Activated CD8-positive, alpha-beta T cell treated with anti-CD3 and anti-CD28 coated beads for 36 hours (primary cell): ENCODE data around the gene FKBP8. TPM values are rescaled to one million over a fixed set of nuclear protein-coding genes. Genes with fewer than 3 reads are reported as not detected.

ENCODE experiments used
- ATAC-seq: fragments of 200-7000 bp; cut with Tn5 transposase; one replicate; pipeline ENCODE4 v1.10.0; 2021; ENCODE audit warnings: mild to moderate bottlenecking, moderate library complexity
- CTCF ChIA-PET: fragments of 350-600 bp; sonication (Branson Sonifier 250); formaldehyde crosslinking; loops from one replicate; lab custom pipeline; 2021; ENCODE audit warnings: antibody characterized with exemption; lab: Charles Lee
- POLR2A ChIA-PET: fragments of 350-600 bp; sonication (Branson Sonifier 250); formaldehyde crosslinking; loops from one replicate; lab custom pipeline; 2021; ENCODE audit warnings: antibody characterized with exemption; lab: Charles Lee
- DNase-seq: peaks from one replicate; pipeline ENCODE4 v3.0.0-alpha.2; 2020
- H3K27ac Mint-ChIP-seq: one replicate; pipeline ENCODE4 v1.8.0; 2021; ENCODE audit warnings: mild to moderate bottlenecking, mixed read lengths
- H3K27me3 Mint-ChIP-seq: one replicate; pipeline ENCODE4 v1.8.0; 2021; ENCODE audit warnings: mixed read lengths
- H3K36me3 Mint-ChIP-seq: one replicate; pipeline ENCODE4 v1.8.0; 2021; ENCODE audit warnings: low read depth, mixed read lengths
- H3K4me1 Mint-ChIP-seq: one replicate; pipeline ENCODE4 v1.8.0; 2021; ENCODE audit warnings: low read depth, mixed read lengths
- H3K4me3 Mint-ChIP-seq: one replicate; pipeline ENCODE4 v1.8.0; 2021; ENCODE audit warnings: mild to moderate bottlenecking, moderate library complexity, mixed read lengths
- H3K9me3 Mint-ChIP-seq: one replicate; pipeline ENCODE4 v1.8.0; 2021; ENCODE audit warnings: mixed read lengths
- intact Hi-C: fragments of 100-400 bp; cut with micrococcal nuclease; formaldehyde crosslinking; loops from one replicate; pipeline ENCODE4 v1.10.0; 2022
- total RNA-seq, 2 experiments: library from RNA; stranded (reverse); gene quantifications; one replicate each; pipeline ENCODE4 v1.2.3, GENCODE V29; 2021
- TF ChIP-seq, protein P1 (sequence below): fragments of 200-600 bp; IDR thresholded peaks from one replicate; pipeline ENCODE4 v1.8.0; 2022; ENCODE audit warnings: antibody characterized with exemption, mild to moderate bottlenecking

The FKBP8 gene
- total RNA-seq, 2 experiments from 2014 or later, result 216 to 220 TPM

DNA sequence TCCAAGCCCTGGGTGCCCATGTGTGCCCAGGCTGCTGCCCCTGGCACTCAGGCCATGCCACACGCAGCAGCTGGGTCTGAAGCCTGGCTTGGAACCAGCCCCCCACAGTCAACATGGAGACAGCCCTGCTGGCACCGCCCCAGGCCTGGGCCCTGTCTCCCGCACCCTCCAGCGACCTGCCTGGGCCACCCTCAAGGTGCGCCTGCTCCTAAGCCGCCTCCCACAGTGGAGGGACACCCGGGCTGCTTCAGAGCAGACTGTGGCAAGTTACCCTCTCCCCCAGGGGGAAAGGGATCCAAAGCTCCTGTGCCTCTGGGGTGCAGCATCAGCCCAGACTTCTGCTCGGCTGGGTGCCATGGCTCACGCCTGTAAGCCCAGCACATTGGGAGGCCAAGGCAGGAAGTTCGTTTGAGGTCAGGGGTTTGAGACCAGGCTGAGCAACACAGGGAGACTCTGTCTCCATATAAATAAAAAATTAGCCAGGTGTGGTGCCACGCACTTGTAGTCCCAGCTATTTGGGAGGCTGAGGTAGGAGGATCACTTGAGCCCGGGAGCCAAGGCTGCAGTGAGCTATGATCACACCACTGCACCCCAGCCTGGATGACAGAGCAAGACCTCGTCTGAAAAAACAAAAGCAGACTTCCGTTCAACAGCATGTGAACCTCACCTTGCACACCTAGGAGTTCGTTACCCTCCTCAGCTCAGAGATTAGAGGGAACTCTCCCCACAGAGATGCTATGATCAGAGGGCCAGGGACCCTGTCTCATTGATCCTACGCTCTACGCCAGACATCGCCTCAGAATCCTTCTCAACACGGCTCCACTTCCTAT, 37.1 kb downstream of the FKBP8 start:
- no peak overlapping the region for H3K4me3 Mint-ChIP-seq
- intact Hi-C loops, result no loop called here
- peak overlapping the region; percentile 84 for H3K27ac Mint-ChIP-seq
- ChIA-PET POLR2A (interaction anchor here (0.7 to 3.3 kb wide), 7 partner anchors 10 to 83 kb away, joined by 3 to 12 read pairs (median 3); partner anchors contain the start of gene FKBP8), CTCF (interaction anchor here (1.2 to 11.8 kb wide), 9 partner anchors 10 to 343 kb away, joined by 3 to 97 read pairs (median 5); partner anchors contain the start of gene ELL)
- H3K9me3 Mint-ChIP-seq, result no peaks in the 10 kb centered on the region
- DNase-seq (no peak), ATAC-seq (peak; percentile 34)
- H3K27me3 Mint-ChIP-seq, result no peaks in the 10 kb centered on the region
- no peaks in the 10 kb centered on the region for H3K36me3 Mint-ChIP-seq
- TF ChIP-seq, protein P1, sequence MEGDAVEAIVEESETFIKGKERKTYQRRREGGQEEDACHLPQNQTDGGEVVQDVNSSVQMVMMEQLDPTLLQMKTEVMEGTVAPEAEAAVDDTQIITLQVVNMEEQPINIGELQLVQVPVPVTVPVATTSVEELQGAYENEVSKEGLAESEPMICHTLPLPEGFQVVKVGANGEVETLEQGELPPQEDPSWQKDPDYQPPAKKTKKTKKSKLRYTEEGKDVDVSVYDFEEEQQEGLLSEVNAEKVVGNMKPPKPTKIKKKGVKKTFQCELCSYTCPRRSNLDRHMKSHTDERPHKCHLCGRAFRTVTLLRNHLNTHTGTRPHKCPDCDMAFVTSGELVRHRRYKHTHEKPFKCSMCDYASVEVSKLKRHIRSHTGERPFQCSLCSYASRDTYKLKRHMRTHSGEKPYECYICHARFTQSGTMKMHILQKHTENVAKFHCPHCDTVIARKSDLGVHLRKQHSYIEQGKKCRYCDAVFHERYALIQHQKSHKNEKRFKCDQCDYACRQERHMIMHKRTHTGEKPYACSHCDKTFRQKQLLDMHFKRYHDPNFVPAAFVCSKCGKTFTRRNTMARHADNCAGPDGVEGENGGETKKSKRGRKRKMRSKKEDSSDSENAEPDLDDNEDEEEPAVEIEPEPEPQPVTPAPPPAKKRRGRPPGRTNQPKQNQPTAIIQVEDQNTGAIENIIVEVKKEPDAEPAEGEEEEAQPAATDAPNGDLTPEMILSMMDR, result no peak
- peaks cover 82% of the 10 kb centered on the region for H3K4me1 Mint-ChIP-seq

DNA sequence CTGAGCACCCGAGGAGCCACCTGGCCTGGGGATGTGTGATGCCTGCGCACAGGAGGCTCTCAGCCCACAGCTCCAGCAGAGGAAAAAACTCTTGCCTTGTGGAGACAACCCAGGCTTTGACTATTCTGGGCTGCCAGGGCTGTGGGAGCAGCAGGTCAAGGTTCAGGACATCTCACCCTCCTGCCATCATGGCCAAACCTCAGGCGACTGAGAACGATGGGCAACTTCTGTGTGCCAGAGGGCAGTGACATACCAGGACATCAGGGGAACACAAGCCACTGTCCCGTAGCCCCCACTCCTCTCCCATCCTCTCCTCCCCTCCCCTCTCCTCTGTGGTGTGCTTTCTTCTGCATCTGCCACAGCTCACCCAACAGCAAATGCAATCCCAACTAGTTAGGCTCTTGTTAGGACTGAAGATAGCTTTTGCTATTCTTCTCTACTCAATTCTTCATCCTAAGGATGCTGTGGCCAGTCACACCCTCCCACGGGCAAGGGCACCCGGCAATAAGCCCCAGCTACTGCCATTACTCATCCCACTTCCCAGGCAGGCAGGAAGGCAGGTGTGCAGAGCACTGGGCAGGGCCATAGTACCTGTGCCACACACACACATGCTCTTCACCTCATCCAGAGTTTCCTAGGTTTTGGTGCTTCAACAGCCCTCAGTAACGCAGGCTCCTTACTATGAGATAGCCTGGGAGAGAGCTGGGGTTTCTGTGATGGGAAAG, 38.3 kb downstream of the FKBP8 start:
- Mint-ChIP-seq H3K36me3 (no peaks in the 10 kb centered on the region), H3K27me3 (no peaks in the 10 kb centered on the region), H3K4me3 (no peak overlapping the region), H3K4me1 (peaks cover 91% of the 10 kb centered on the region), H3K27ac (peak overlapping the region; percentile 41), H3K9me3 (no peaks in the 10 kb centered on the region)
- TF ChIP-seq, protein P1, result no peak
- POLR2A ChIA-PET, result interaction anchor here (0.6 to 3.3 kb wide), 6 partner anchors 9 to 161 kb away, joined by 3 to 12 read pairs (median 4); no protein-coding TSS in a partner anchor
- CTCF ChIA-PET, result interaction anchor here (1.0 to 11.8 kb wide), 6 partner anchors 9 to 84 kb away, joined by 3 to 97 read pairs (median 9); partner anchors contain the start of gene ELL
- peak; percentile 51 for DNase-seq
- peak; percentile 42 for ATAC-seq
- intact Hi-C loops, result no loop called here

DNA sequence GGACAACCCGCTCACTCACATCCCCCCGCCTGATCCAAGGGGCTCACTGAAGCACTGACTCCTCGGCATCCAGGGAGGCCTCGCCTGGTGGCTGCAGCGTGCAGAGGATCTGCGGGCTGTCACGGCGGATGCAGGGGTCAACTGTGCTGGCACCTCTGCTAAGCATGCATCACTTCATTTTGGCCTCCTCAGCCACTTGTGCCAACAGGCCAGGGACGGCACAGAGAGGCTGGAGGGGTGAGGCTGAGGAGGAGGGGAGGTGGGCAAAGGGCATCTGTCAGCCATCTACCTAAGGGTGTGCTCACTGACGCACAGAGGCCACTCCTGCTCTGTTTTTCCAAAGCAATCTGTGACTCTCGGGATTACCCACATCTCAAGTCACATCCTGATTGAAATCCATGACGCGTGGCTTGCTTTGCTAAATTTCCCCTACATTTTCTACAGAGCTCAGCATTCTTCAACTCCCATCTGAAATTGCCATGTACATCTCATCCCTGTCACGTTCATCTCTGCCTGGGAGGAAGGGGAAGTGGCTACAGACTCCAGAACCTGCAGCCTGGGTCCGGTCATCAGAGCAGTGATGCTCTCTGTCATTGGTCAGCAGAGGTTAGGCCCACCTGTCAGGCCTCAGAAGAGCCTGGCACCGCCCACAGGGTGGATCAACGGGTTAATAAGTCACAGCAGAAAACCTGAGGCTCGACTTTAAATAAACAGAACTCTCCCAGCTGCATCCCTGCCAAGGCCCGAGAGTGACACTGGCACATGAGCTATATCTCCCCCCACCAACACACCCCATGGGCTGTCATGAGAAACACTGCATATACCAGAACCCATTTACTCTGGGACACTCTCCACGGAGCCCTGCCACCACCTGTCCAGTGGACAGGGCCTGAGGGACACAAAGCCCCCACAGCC, 39.1 kb downstream of the FKBP8 start:
- DNase-seq, result no peak
- Mint-ChIP-seq H3K4me3 (no peak overlapping the region), H3K27me3 (no peaks in the 10 kb centered on the region), H3K27ac (peak overlapping the region; percentile 36), H3K36me3 (no peaks in the 10 kb centered on the region), H3K9me3 (no peaks in the 10 kb centered on the region), H3K4me1 (peaks cover 91% of the 10 kb centered on the region)
- ATAC-seq, result no peak
- POLR2A ChIA-PET, result interaction anchor here (0.6 to 3.3 kb wide), 5 partner anchors 8 to 162 kb away, joined by 3 to 12 read pairs (median 3); no protein-coding TSS in a partner anchor
- TF ChIP-seq, protein P1, result no peak
- CTCF ChIA-PET, result interaction anchor here (1.0 to 11.8 kb wide), 4 partner anchors 8 to 26 kb away, joined by 3 to 97 read pairs (median 8); partner anchors contain the start of gene ELL
- intact Hi-C loops, result no loop called here

DNA sequence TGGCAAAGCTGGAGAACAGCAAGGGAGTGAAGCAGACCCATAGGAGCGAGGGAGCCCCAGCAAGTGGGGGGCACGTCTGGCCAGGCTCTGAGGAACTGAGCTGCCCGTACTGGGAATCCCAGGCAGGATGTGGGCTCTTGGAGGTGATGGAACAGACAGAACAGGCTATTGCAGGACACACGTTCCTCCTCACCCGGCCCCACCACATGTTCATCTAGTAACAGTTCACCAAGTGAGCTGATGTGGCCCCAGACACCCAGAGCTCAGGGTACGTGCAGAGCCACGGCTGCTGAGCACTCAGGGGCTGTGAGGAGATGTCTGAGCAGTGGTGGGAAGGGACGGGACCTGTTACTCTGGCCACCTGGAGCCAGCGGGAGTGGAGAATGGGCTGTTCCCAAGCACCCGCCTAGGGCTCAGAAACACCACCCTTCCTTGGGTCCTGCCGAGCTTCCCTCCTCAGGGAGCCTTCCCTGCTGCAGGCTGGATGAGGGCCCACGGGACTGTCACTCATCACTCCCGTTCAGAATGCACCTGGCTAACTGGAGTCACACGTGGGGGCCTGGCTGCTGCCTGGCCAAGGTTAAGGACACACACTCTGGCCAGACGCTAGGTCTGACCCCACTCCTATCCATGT, 39.9 kb downstream of the FKBP8 start:
- TF ChIP-seq, protein P1, result no peak
- H3K4me1 Mint-ChIP-seq, result peaks cover 91% of the 10 kb centered on the region
- intact Hi-C loops, result no loop called here
- ATAC-seq (no peak), DNase-seq (no peak)
- H3K27me3 Mint-ChIP-seq, result no peaks in the 10 kb centered on the region
- ChIA-PET CTCF (interaction anchor here (0.9 to 11.8 kb wide), 6 partner anchors 12 to 84 kb away, joined by 3 to 97 read pairs (median 6); partner anchors contain the start of gene ELL), POLR2A (interaction anchor here (1.4 to 1.6 kb wide), 2 partner anchors 13 to 18 kb away, joined by 4 to 7 read pairs; partner anchors contain the start of gene ELL)
- no peaks in the 10 kb centered on the region for H3K9me3 Mint-ChIP-seq
- no peak overlapping the region for H3K4me3 Mint-ChIP-seq
- peak overlapping the region; percentile 63 for H3K27ac Mint-ChIP-seq
- H3K36me3 Mint-ChIP-seq, result no peaks in the 10 kb centered on the region
